Stimulated activated naive CD4-positive, alpha-beta T cell treated with Interleukin-2 at 50 U/mL for 16 hours (primary cell): ENCODE results near the gene TRIM23.
A peak's percentile ranks its signal among the peaks of the same experiment; 100 is the strongest.

Experiments
- DNase-seq: peaks from one replicate; lab custom pipeline; 2025; lab: John Stamatoyannopoulos, UW

TRIM23 gene

DNA sequence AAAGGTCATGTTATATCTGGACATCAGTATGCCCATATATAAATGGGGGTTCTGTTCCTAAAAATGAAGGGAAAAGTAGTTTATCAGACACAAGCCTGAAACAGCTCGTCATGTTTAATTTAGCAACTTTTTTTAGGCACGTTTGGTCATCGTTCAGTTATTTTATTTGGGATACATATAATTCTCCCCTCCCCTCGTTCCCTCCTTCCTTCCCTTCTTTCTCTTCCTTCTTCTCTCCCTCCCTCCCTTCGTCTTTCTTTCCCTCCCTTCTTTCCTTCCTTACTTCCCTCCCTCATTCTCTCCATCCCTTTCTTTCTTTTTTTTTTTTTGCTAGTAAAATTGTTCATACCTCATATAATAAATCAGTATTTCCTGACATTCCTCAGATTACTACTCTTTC, 57.6 kb downstream of the TRIM23 start:
- DNase-seq, result no peak

DNA sequence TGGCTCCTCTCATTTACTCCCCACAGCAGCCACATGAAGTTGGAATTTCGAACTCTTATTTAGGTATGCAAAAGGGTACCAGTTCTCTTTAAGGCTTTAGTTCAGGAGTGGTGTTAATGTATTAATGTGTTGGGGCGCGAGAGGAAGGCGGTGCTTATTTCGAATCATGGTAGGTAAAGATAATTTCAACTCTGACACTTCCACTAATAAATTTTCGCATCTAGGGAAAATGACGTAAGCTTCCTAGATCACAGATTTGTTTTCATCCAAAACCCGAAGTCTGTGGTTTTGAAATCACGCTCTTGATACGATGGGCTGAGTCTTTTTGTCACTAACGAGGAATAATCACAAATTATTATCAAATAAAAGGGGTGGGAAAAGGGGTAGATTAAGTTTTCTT, 60.4 kb downstream of the TRIM23 start:
- no peak for DNase-seq

DNA sequence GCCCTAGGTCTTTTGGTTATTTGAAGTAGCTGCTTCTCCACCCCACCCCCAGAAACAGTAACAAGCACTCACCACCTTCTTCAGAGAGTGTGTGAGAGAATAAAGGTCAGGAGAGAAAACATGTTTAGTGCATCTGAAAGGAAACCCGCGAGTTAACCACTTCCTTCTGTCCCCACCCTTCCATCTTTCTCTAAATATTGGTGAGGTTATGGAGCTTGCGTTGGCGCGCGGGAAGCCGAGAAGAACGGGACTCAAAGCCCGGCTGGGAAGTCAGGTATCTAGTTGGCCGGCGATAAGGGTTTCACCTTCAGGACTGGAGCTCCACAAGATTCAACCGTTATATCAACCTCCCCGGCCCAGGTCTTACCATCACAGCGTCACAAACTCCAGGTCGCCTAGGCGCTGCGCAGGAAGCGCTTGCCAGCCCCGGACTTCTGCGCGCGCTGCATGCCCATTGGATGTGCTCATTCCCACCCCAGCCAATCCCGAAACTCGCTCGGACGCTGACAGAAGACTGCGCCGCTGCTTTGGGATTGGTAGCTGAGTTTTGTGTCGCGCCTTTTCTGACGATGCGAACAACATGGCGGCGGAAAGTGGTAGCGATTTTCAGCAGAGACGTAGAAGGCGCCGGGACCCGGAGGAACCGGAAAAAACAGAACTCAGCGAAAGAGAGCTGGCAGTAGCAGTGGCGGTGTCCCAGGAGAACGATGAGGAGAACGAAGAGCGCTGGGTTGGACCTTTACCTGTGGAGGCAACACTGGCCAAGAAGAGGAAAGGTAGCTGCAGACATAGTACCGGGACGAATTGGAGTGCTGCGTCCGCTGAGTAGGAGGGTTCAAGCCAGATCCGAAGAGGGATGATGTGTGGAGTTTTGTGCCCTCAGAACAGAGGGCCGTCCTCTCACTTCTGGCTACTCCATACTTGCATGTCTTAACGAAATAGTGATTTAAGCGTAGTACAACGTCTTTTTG, 61.1 kb downstream of the TRIM23 start, which contains the start of the genes CENPK and PPWD1:
CENPK (minus strand) TSS at position 438 of the 971 bp plus-strand sequence. CDS start 8,261 bp downstream, outside the sequence.
PPWD1 (plus strand) TSS at position 566 of the 971 bp plus-strand sequence; CDS start at position 581, 15 bp downstream.
- peak; percentile 96 for DNase-seq

DNA sequence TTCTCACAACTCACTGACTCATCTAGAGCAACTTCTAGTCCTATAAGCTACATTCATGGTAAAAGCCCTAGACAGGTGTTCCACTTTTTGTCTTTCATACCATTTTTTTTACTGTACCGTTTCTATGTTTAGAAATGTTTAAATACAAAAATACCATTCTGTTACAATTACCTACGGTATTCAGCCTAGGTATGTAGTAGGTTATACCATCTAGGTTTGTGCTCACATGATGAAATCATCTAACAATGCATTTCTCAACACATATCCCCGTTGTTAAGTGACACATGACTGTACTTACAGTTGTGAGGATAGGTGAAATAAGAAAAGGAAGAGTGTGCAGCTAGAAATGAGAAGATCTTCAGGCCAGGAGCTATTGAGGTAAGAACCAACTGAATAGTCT, 67.4 kb downstream of the TRIM23 start:
- DNase-seq, result no peak

DNA sequence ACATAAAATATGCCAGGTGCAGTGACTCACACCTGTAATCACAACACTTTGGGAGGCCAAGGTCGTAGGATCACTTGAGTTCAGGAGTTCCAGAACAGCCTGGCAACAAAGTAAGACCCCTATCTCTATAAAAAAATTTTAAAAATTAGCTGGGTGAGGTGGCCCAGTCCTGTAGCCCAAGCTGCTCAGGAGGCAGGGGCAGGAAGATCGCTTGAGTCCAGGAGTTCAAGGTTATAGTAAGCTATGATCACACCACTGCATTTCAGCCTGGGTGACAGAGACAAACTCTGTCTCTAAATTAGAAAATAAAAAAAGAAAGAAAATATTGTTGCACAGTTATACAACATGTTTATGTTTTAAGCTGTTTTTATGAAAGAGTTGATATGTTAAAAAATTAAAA, 68.0 kb downstream of the TRIM23 start:
- no peak for DNase-seq

DNA sequence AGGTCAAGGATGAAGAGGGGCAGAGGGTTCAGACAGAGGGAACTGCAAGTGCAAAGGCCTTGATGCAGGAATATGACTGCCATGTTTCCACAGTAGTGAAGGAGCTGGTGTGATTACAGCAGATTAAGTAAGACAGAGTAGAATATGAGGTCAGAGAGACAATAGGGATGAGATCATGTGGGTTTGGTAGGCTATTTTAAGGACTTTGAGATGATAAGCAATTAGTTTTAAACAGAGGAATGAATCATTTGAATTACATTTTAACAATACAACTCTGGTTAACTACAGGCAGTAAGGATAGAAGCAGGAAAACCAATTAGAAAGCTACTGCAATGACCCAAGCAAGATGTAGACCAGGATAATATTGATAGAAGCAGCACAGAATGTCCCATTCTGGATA, 68.8 kb downstream of the TRIM23 start:
- no peak for DNase-seq

DNA sequence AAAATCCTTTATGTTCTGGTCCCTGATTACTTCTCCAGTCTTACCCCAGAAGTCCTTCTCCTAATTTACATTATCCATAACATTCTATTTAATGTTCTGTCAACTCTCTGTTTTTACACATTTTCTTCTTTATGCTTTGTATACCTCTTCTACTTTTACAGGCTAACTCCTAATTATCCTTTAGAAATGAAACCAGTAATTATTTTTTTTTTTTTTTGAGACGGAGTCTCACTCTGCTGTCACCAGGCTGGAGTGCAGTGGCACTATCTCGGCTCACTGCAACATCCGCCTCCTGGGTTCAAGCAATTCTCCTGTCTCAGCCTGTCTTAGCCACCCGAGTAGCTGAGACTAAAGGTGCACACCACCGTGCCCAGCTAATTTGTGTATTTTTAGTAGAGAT, 70.2 kb downstream of the TRIM23 start:
- DNase-seq, result no peak

DNA sequence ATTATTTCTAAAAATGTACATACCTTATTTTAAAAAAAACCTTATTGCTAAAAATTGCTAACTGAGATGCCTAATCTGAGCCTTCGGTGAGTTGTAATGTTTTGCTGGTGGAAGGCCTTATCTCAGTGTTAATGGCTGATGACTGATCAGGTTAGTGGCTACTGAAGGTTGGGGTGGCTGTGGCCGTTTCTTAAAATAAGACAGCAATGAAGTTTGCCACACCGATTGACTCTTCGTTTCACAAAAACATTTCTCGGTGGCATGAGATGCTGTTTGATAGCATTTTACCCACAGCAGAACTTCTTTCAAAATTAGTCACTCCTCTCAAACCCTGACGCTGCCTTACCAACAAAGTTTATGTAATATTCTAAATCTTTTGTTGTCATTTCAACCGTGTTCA, 75.9 kb downstream of the TRIM23 start:
- DNase-seq, result no peak

DNA sequence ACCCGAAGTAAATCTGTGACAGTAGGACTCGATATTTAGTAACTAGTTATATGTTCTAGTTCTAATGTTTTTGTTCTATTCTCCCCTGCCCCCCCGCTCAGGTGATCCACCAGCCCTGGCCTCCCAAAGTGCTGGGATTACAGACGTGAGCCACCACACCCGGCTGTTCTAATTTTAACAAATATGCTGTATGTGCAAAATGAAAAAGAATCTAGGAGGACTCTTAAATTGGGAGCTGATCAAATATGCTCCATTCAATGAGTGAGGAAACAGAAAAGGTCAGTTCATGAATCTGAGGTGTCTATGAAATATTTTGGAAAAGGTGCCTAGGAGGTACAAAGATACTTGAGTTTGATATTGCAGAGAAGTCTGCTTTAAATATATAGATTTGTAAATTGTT, 78.0 kb downstream of the TRIM23 start:
- no peak for DNase-seq

DNA sequence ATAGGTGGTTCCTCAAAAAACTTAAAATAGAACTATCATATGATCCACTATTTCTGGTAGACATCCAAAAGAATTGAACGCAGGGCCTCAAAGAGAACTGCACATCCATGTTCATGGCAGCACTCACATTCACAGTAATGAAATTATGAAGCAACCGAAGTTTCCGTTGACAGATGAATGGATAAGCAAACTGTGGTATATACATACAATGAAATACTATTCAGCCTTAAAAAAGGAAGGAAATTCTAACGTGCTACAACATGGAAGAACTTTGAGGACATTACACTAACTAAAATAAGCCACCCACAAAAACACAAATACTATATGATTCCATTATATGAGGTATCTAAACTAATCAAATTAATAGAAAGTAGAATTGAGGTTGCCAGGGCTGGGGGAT, 79.7 kb downstream of the TRIM23 start:
- no peak for DNase-seq

DNA sequence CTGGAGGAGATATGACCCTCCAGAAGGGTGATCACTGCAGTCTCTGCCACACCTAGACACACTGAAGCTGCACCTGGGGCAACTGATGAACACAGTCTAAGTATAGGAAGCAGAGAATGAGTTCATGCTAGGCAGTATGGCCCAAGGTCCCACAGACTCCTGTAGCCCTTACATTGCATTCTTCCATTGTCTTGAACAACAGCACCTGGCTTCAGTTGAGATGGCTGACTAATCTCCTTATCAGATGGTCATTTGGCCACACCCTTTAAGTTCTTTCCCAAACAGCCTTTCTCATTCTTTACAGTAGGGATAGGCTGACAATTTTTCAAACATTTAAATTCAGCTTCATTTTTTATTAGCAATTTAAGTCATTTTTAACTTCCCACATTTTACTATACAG, 84.3 kb downstream of the TRIM23 start:
- no peak for DNase-seq
